Measurements from ENCODE around the gene PKD1.

Gene PKD1

GRCh38 chr16:2053897-2054296 lies 81.8 kb downstream of the PKD1 start:
- Histone ChIP-seq H3K36me3 (ENCODE audit: control insufficient read depth in 2 of 2, insufficient read depth in 2 of 2, low read length in 2 of 2) (peaks cover 27 to 40% of the 10 kb centered on the region in 2 donors), H3K4me3 (ENCODE audit: low read length in 2 of 2) (no peak overlapping the region), H3K4me1 (ENCODE audit: control insufficient read depth in 2 of 2, insufficient read depth in 2 of 2, low read length in 2 of 2) (peaks cover 8 to 14% of the 10 kb centered on the region in 2 donors), H3K9me3 (ENCODE audit: control insufficient read depth in 2 of 2, low read length in 2 of 2) (no peaks in the 10 kb centered on the region), H3K27me3 (ENCODE audit: control insufficient read depth in 2 of 2, insufficient read depth in 2 of 2, low read length in 2 of 2) (no peaks in the 10 kb centered on the region), H3K27ac (ENCODE audit: low read depth in 2 of 2, low read length in 2 of 2) (peak overlapping the region in 1 of 2 donors; percentile 85), H3K9ac (ENCODE audit: low read depth in 1 of 2, low read length in 2 of 2) (peak overlapping the region in 1 of 2 donors; percentile 77)

GRCh38 chr16:2053211-2053610 lies 82.5 kb downstream of the PKD1 start:
- peaks cover 27 to 37% of the 10 kb centered on the region in 2 donors for H3K36me3 ChIP-seq (ENCODE audit: control insufficient read depth in 2 of 2, insufficient read depth in 2 of 2, low read length in 2 of 2)
- H3K27ac ChIP-seq (ENCODE audit: low read depth in 2 of 2, low read length in 2 of 2), result no peak overlapping the region
- H3K27me3 ChIP-seq (ENCODE audit: control insufficient read depth in 2 of 2, insufficient read depth in 2 of 2, low read length in 2 of 2), result no peaks in the 10 kb centered on the region
- no peaks in the 10 kb centered on the region for H3K9me3 ChIP-seq (ENCODE audit: control insufficient read depth in 2 of 2, low read length in 2 of 2)
- peaks cover 15 to 21% of the 10 kb centered on the region in 2 donors for H3K4me1 ChIP-seq (ENCODE audit: control insufficient read depth in 2 of 2, insufficient read depth in 2 of 2, low read length in 2 of 2)
- H3K4me3 ChIP-seq (ENCODE audit: low read length in 2 of 2), result no peak overlapping the region
- no peak overlapping the region for H3K9ac ChIP-seq (ENCODE audit: low read depth in 1 of 2, low read length in 2 of 2)

DNA sequence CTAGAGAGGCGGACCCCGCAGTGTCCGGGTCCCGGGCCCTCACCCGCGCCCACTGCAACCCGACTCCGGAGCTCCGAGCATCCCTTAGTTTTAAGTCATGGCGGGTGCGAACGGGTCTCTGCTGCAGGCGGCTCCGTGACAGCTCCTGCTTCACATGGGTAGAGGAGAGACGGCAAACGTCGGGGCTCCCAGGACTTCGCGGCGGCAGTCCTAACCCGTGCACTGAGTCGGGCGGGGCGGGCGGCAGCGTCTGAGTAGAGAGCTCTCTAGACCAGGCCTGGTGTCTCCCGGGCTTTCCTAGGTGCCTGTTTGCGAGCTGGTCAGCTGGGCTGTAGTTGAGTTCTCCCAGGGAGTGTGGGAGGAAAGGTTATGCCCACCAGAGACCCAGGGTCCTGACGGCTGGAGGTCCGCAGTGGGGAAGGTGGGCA lies 87.6 kb downstream of the PKD1 start:
- H3K4me1 ChIP-seq (ENCODE audit: control insufficient read depth in 2 of 2, insufficient read depth in 2 of 2, low read length in 2 of 2), result peaks cover 32 to 39% of the 10 kb centered on the region in 2 donors
- H3K9me3 ChIP-seq (ENCODE audit: control insufficient read depth in 2 of 2, low read length in 2 of 2), result no peaks in the 10 kb centered on the region
- peak overlapping the region; percentile 63 to 74 for H3K9ac ChIP-seq (ENCODE audit: low read depth in 1 of 2, low read length in 2 of 2)
- peak overlapping the region; percentile 41 to 77 for H3K27ac ChIP-seq (ENCODE audit: low read depth in 2 of 2, low read length in 2 of 2)
- no peaks in the 10 kb centered on the region for H3K27me3 ChIP-seq (ENCODE audit: control insufficient read depth in 2 of 2, insufficient read depth in 2 of 2, low read length in 2 of 2)
- H3K36me3 ChIP-seq (ENCODE audit: control insufficient read depth in 2 of 2, insufficient read depth in 2 of 2, low read length in 2 of 2), result peaks cover 7 to 19% of the 10 kb centered on the region in 2 donors
- peak overlapping the region; percentile 72 to 92 for H3K4me3 ChIP-seq (ENCODE audit: low read length in 2 of 2)

GRCh38 chr16:2047330-2048115 lies 88.2 kb downstream of the PKD1 start, which contains the start of the genes NTHL1 and TSC2:
Gene NTHL1 (minus strand): TSS chr16:2047834. CDS start chr16:2047823, 11 bp downstream.
Gene TSC2 (plus strand): TSS chr16:2047985. CDS start chr16:2048616, 631 bp downstream.
- H3K36me3 ChIP-seq (ENCODE audit: control insufficient read depth in 2 of 2, insufficient read depth in 2 of 2, low read length in 2 of 2), result peaks cover 5 to 13% of the 10 kb centered on the region in 2 donors
- no peaks in the 10 kb centered on the region for H3K9me3 ChIP-seq (ENCODE audit: control insufficient read depth in 2 of 2, low read length in 2 of 2)
- H3K27me3 ChIP-seq (ENCODE audit: control insufficient read depth in 2 of 2, insufficient read depth in 2 of 2, low read length in 2 of 2), result no peaks in the 10 kb centered on the region
- peak within 1 kb of the TSS; percentile 77 to 80 for H3K27ac ChIP-seq (ENCODE audit: low read depth in 2 of 2, low read length in 2 of 2)
- peak within 1 kb of the TSS; percentile 72 to 92 for H3K4me3 ChIP-seq (ENCODE audit: low read length in 2 of 2)
- H3K9ac ChIP-seq (ENCODE audit: low read depth in 1 of 2, low read length in 2 of 2), result peak within 1 kb of the TSS; percentile 65 to 74
- H3K4me1 ChIP-seq (ENCODE audit: control insufficient read depth in 2 of 2, insufficient read depth in 2 of 2, low read length in 2 of 2), result peaks cover 35 to 43% of the 10 kb centered on the region in 2 donors

DNA sequence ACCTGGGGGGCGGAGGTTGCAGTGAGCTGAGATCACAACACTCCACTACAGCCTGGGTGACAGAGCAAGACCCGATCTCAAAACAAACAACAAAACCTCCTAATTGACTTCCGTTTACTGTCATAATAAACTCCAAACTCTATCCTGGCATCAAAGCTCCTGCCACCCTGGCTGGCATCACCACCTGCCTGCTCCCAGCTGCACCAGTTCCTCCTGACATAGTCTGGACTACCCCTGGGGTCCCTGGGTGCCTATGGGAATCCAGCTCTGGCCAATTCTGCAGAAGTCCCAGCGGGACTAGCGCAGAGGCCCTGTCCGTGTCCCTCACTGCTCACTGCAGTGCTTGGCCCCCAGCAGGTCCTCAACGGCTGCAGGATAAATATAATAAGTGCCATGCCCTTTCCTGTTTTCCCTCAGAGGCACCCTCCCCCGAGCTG lies 88.8 kb downstream of the PKD1 start:
- H3K27ac ChIP-seq (ENCODE audit: low read depth in 2 of 2, low read length in 2 of 2), result peak overlapping the region; percentile 77 to 80
- H3K4me1 ChIP-seq (ENCODE audit: control insufficient read depth in 2 of 2, insufficient read depth in 2 of 2, low read length in 2 of 2), result peaks cover 37 to 49% of the 10 kb centered on the region in 2 donors
- H3K27me3 ChIP-seq (ENCODE audit: control insufficient read depth in 2 of 2, insufficient read depth in 2 of 2, low read length in 2 of 2), result no peaks in the 10 kb centered on the region
- peak overlapping the region; percentile 72 to 92 for H3K4me3 ChIP-seq (ENCODE audit: low read length in 2 of 2)
- H3K9me3 ChIP-seq (ENCODE audit: control insufficient read depth in 2 of 2, low read length in 2 of 2), result no peaks in the 10 kb centered on the region
- H3K9ac ChIP-seq (ENCODE audit: low read depth in 1 of 2, low read length in 2 of 2), result peak overlapping the region; percentile 65 to 74
- H3K36me3 ChIP-seq (ENCODE audit: control insufficient read depth in 2 of 2, insufficient read depth in 2 of 2, low read length in 2 of 2), result peaks cover under 1 to 8% of the 10 kb centered on the region in 2 donors

GRCh38 chr16:2045965-2046892 lies 89.5 kb downstream of the PKD1 start:
- H3K9me3 ChIP-seq (ENCODE audit: control insufficient read depth in 2 of 2, low read length in 2 of 2), result no peaks in the 10 kb centered on the region
- H3K36me3 ChIP-seq (ENCODE audit: control insufficient read depth in 2 of 2, insufficient read depth in 2 of 2, low read length in 2 of 2), result peaks cover 0 to 4% of the 10 kb centered on the region in 2 donors
- H3K4me1 ChIP-seq (ENCODE audit: control insufficient read depth in 2 of 2, insufficient read depth in 2 of 2, low read length in 2 of 2), result peaks cover 43 to 56% of the 10 kb centered on the region in 2 donors
- H3K27ac ChIP-seq (ENCODE audit: low read depth in 2 of 2, low read length in 2 of 2), result peak overlapping the region; percentile 77 to 80
- H3K9ac ChIP-seq (ENCODE audit: low read depth in 1 of 2, low read length in 2 of 2), result peak overlapping the region in 1 of 2 donors; percentile 74
- peak overlapping the region in 1 of 2 donors; percentile 92 for H3K4me3 ChIP-seq (ENCODE audit: low read length in 2 of 2)
- H3K27me3 ChIP-seq (ENCODE audit: control insufficient read depth in 2 of 2, insufficient read depth in 2 of 2, low read length in 2 of 2), result no peaks in the 10 kb centered on the region

DNA sequence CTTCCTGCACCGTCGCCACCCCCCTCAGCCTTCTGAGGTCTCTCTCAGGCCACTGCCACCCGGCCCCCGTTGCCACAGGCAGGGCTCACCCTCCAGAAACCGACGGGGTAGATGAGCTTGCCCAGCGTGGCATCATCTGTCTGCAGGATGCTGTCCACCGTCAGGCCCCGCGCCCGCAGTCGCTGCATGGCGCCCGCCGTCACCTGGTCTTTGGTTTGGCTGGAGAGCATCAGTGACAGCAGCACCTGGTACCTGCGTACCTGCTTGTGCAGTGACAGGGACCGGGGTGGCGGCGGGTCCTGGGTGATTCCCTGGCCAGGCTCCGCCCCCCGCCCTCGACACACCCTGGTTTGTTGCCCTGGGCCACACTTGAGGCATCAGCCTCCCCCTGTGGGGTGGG lies 91.2 kb downstream of the PKD1 start:
- Histone ChIP-seq H3K27ac (ENCODE audit: low read depth in 2 of 2, low read length in 2 of 2) (peak overlapping the region; percentile 87 to 90), H3K27me3 (ENCODE audit: control insufficient read depth in 2 of 2, insufficient read depth in 2 of 2, low read length in 2 of 2) (no peaks in the 10 kb centered on the region), H3K9me3 (ENCODE audit: control insufficient read depth in 2 of 2, low read length in 2 of 2) (no peaks in the 10 kb centered on the region), H3K4me1 (ENCODE audit: control insufficient read depth in 2 of 2, insufficient read depth in 2 of 2, low read length in 2 of 2) (peaks cover 60 to 73% of the 10 kb centered on the region in 2 donors), H3K4me3 (ENCODE audit: low read length in 2 of 2) (no peak overlapping the region), H3K36me3 (ENCODE audit: control insufficient read depth in 2 of 2, insufficient read depth in 2 of 2, low read length in 2 of 2) (no peaks in the 10 kb centered on the region), H3K9ac (ENCODE audit: low read depth in 1 of 2, low read length in 2 of 2) (peak overlapping the region in 1 of 2 donors; percentile 71)

- peak overlapping the region in 1 of 2 donors; percentile 71 for H3K9ac ChIP-seq (ENCODE audit: low read depth in 1 of 2, low read length in 2 of 2)
These were observed 91.8 kb downstream of the PKD1 start for GRCh38 chr16:2043667-2044451.

DNA sequence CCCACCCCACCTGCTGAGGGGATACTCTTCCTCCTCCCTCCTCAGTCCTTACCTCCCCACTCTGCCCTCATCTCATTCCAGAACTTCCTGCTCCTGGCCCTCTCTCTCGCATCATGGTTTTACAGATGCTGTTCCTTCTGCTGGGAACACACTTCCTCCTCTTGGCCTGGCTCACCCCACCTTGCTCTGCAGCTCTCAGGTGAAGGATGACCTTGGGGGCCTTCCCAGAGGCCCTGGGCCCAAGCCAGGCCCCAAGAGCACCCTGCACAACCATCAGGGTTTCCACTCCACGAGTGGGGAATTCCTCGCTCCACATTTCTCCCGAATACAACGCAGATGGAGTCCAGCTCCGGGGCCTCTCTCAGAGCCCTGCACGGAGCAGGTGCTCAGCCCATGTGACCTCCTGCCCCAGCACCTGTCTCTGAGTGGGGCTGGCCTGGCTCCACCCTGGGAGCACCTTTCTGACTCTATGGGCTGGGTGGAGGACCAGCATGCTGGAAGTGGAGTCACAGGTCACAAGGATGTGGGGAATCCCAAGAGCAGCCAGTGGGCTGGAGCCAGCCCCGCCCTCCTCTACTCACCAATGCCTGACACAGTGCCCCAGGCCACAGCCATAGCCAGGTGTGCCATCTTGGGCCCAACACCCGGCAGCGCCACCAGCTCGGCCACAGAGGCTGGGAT lies 92.6 kb downstream of the PKD1 start:
- Histone ChIP-seq H3K9ac (ENCODE audit: low read depth in 1 of 2, low read length in 2 of 2) (peak overlapping the region in 1 of 2 donors; percentile 71), H3K4me3 (ENCODE audit: low read length in 2 of 2) (peak overlapping the region in 1 of 2 donors; percentile 31), H3K36me3 (ENCODE audit: control insufficient read depth in 2 of 2, insufficient read depth in 2 of 2, low read length in 2 of 2) (no peaks in the 10 kb centered on the region), H3K27ac (ENCODE audit: low read depth in 2 of 2, low read length in 2 of 2) (peak overlapping the region; percentile 87 to 90), H3K9me3 (ENCODE audit: control insufficient read depth in 2 of 2, low read length in 2 of 2) (no peaks in the 10 kb centered on the region), H3K27me3 (ENCODE audit: control insufficient read depth in 2 of 2, insufficient read depth in 2 of 2, low read length in 2 of 2) (no peaks in the 10 kb centered on the region), H3K4me1 (ENCODE audit: control insufficient read depth in 2 of 2, insufficient read depth in 2 of 2, low read length in 2 of 2) (peaks cover 59 to 74% of the 10 kb centered on the region in 2 donors)

More at GRCh38 chr16:2043667-2044451, 91.8 kb downstream of the PKD1 start:
- Histone ChIP-seq H3K36me3 (ENCODE audit: control insufficient read depth in 2 of 2, insufficient read depth in 2 of 2, low read length in 2 of 2) (no peaks in the 10 kb centered on the region), H3K9me3 (ENCODE audit: control insufficient read depth in 2 of 2, low read length in 2 of 2) (no peaks in the 10 kb centered on the region), H3K27me3 (ENCODE audit: control insufficient read depth in 2 of 2, insufficient read depth in 2 of 2, low read length in 2 of 2) (no peaks in the 10 kb centered on the region), H3K4me1 (ENCODE audit: control insufficient read depth in 2 of 2, insufficient read depth in 2 of 2, low read length in 2 of 2) (peaks cover 66 to 80% of the 10 kb centered on the region in 2 donors), H3K27ac (ENCODE audit: low read depth in 2 of 2, low read length in 2 of 2) (peak overlapping the region; percentile 87 to 90), H3K4me3 (ENCODE audit: low read length in 2 of 2) (peak overlapping the region in 1 of 2 donors; percentile 31)
